Brain microvascular endothelial cell (primary cell): Measurements from ENCODE around the gene CFAP99.

ENCODE experiments used
- DNase-seq: peaks from one replicate; pipeline ENCODE4 v3.0.0-alpha.2; 2020
- H3K27ac ChIP-seq: fragments of 250-450 bp; sonication (Bioruptor Pico); 2 replicates; pipeline ENCODE4 v1.5.1; 2020; ENCODE audit warnings: mild to moderate bottlenecking, moderate library complexity
- H3K27me3 ChIP-seq: fragments of 250-450 bp; sonication (Bioruptor Pico); replicated peaks from 2 replicates; pipeline ENCODE4 v1.5.1; 2020; ENCODE audit warnings: mild to moderate bottlenecking
- H3K36me3 ChIP-seq: fragments of 250-450 bp; sonication (Bioruptor Pico); replicated peaks from 2 replicates; pipeline ENCODE4 v1.5.1; 2020; ENCODE audit warnings: mild to moderate bottlenecking
- H3K4me3 ChIP-seq: 2 replicates; pipeline ENCODE4 v1.5.1; 2011; ENCODE audit warnings: low read depth, mild to moderate bottlenecking, control low read depth, low read length, moderate library complexity
- in situ Hi-C: cut with HindIII; loops from 2 replicates; pipeline ENCODE4 v1.10.0; 2017; ENCODE audit warnings: low sequenced_read_pairs, low pct_ligation_motif_present
- TF ChIP-seq, protein P1 (sequence below): IDR thresholded peaks from 2 replicates; pipeline ENCODE4 v1.5.1; 2011; ENCODE audit warnings: low read depth, mild to moderate bottlenecking, moderate library complexity, low read length, control low read depth, inconsistent platforms; ENCODE audit errors: missing control alignments

Gene CFAP99

DNA sequence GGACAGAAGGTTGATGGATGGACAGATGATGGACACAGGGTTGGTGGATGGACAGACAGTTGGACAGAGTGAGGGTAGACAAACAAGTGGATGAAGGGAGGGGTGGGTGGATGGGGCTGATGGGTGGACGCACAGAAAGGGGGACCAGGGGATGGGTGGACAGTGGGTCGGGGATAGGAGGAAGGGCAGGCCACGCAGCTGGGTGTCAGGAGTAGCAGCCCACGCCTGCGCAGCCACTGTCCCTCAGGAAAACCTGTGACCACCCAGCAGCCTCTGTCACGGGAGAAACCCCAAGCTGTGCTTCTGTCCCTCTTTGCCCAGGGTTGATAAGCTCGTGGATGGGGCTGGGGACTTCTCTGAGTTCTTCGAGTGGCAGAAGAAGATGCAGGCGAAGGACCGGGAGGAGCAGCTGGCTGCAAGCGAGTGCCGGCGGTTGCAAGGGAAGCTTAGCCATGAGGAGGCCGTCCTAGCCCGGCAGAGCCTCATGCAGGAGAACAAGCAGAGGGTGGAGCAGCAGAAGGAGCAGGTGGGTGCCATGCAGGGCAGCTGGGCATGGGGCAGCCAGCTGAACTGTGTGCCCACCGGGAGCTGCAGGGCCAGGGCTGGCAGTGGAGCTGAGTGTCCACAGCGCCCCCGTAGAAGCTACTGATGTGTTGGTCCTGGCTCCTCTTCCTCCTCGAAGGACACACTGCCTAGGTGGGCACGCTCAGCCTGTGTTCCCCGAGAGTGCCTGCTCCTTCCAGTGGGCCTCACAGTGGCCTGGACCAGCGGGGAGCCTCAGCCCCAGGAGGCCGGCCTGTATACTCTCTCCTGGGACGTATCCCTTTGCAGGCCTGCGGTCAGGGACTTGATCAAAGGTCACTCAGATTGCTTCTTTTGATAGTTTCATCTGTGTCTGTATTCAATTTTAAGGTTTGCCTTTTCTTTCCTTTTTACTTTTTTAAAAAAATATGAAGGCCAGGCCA lies 33.3 kb downstream of the CFAP99 start:
- DNase-seq, result no peak
- in situ Hi-C loops, result no loop called here
- H3K36me3 ChIP-seq, result no peaks in the 10 kb centered on the region
- TF ChIP-seq, protein P1, sequence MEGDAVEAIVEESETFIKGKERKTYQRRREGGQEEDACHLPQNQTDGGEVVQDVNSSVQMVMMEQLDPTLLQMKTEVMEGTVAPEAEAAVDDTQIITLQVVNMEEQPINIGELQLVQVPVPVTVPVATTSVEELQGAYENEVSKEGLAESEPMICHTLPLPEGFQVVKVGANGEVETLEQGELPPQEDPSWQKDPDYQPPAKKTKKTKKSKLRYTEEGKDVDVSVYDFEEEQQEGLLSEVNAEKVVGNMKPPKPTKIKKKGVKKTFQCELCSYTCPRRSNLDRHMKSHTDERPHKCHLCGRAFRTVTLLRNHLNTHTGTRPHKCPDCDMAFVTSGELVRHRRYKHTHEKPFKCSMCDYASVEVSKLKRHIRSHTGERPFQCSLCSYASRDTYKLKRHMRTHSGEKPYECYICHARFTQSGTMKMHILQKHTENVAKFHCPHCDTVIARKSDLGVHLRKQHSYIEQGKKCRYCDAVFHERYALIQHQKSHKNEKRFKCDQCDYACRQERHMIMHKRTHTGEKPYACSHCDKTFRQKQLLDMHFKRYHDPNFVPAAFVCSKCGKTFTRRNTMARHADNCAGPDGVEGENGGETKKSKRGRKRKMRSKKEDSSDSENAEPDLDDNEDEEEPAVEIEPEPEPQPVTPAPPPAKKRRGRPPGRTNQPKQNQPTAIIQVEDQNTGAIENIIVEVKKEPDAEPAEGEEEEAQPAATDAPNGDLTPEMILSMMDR, result no peak
- H3K4me3 ChIP-seq, result no peak overlapping the region
- no peak overlapping the region for H3K27ac ChIP-seq
- no peaks in the 10 kb centered on the region for H3K27me3 ChIP-seq

DNA sequence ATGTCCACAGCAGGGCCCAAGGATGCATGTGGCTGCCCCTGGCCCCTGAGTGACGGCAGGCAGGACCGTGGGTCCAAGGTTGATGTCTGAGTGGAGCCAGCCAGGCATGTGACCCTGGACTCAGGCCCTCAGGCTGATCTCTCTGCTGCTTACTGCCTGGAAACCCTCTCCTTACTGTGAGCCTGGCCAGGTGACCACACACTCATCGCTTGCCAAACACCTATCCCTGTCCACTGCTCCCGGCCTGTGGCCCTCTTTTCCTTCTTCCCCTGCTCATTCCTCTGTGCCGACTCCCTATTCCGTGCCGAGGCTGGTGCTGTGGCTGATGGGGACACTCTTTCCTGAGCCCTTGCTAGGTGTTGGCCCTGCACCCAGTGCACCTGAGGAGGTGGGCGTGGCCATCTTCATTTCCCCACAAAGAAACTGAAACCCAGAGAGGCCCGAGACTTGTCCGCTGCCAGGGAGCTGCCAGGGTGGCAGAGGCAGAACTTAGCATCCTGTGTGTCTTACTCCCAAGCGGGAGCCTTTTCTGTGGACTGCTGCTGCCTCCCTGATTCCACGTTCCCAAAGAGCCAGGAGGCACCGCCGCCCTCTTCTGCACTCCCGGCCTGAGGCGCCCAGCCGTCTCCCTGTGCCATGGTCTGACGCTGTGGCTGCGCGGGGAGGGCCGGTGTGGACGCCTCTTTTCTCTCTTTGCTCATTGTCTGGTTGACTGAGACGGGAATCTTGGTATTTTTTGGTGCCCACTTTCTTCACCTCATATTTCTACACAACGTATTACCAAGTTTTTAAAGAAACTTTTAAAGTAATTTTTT lies 38.9 kb downstream of the CFAP99 start:
- no peak for DNase-seq
- no peak overlapping the region for H3K4me3 ChIP-seq
- no peak overlapping the region for H3K27ac ChIP-seq
- no peaks in the 10 kb centered on the region for H3K27me3 ChIP-seq
- H3K36me3 ChIP-seq, result no peaks in the 10 kb centered on the region
- in situ Hi-C loops, result no loop called here
- TF ChIP-seq, protein P1, result no peak

DNA sequence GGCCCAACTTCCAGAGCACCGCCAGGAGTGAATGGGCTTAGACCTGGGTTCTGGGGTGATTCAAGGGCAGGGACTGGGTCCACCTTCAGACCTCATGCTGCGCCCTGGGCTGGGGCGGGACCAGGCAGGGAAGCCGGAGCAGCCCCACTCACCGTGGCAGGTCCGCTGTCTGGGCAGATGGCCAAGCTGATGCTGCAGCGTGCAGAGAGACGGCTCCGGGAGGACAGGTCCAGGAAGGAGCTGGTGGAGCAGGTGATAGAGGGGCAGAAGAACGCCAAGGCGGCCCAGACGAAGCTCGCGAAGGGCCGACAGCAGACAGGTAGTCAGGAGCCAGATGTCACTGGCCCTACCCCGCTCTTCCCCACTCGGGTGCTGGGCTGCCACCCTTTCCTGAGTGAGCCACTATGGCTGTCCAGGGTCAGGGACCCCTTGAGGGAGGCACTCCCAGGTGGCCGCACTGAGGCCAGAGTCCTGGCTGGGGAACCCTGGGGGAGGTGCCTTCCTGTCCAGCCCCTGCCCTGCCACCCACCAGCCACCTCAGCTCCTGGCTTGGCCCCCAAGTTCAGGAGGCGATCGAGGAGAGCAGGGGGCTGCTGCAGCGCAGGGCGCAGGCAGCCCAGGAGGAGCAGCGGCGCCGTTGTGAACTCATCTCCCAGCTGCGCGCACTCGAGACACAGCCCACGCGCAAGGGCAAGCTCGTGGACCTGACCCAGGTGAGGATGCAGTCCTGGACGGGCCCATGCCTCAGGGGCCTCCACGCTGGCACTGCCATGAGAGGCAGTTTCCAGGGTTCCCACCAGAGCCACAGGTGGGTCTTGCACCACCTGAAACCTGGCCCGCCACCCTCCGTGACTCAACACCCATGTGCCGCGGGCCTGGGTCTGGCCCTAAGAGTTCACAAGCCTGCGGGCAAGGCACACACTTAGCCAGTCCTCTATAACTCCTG lies 40.1 kb downstream of the CFAP99 start:
- no peak overlapping the region for H3K27ac ChIP-seq
- in situ Hi-C loops, result no loop called here

DNA sequence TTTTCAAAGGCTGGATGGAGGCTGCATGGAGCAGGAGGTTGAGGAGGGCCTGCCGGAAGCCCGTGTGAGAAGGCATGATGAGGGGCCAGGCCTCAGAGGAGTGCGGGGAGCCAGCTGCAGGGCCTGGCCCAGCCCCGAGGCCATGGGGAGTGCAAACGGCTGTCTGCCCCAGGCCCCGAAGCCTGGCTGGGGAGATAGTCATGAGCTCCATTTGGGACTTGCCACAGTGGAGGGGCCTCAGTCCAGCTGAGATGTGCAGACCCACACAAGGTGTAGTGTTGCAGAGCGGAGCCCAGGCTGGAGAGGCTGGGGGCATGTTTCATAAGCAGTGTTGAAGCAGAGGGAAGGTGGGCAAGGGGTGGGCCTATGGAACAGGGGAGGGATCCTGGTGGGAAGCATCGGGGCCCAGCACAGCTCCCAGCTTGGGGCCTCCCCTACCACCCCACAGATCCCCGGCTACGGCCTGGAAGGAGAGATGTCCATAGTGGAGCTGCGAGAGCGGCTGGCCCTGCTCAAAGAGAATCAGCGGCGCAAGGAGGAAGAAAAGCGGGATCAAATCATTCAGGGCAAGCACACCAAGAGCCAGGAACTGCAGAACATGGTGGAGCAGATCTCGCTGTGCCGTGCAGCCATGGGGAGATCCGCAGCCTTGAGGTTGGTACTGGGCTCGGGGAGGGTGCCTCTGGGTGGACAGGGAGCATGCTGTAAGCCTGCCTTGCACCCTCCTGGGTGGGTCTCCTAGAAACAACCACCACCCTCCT lies 41.0 kb downstream of the CFAP99 start:
- no peak overlapping the region for H3K4me3 ChIP-seq
- H3K27me3 ChIP-seq, result no peaks in the 10 kb centered on the region
- TF ChIP-seq, protein P1, result no peak
- H3K36me3 ChIP-seq, result no peaks in the 10 kb centered on the region
- in situ Hi-C loops, result no loop called here
- no peak for DNase-seq
- H3K27ac ChIP-seq, result no peak overlapping the region

More for the DNA sequence above, 40.1 kb downstream of the CFAP99 start:
- Histone ChIP-seq H3K27me3 (no peaks in the 10 kb centered on the region), H3K36me3 (no peaks in the 10 kb centered on the region), H3K4me3 (no peak overlapping the region)
- no peak for DNase-seq
- TF ChIP-seq, protein P1, result no peak
